ENCODE data around the gene SH3PXD2A. TPM values are rescaled to one million over a fixed set of nuclear protein-coding genes. Genes with fewer than 3 reads are reported as not detected.

Gene SH3PXD2A
- total RNA-seq, 4 donors from 2014 or later = 128 to 154 (median 136) TPM

- Histone ChIP-seq H3K27ac (no peak overlapping the region), H3K4me3 (no peak overlapping the region), H3K27me3 (peaks cover 0 to 9% of the 10 kb centered on the region in 2 donors), H3K36me3 (no peaks in the 10 kb centered on the region), H3K4me1 (peaks cover 0 to 11% (median 9%) of the 10 kb centered on the region in 4 donors), H3K9me3 (no peaks in the 10 kb centered on the region)
- TF ChIP-seq POLR2A (IDR thresholded peaks at IDR 0.05) (no peak), EP300 (IDR thresholded peaks at IDR 0.05) (peak in 1 of 2 donors; percentile 53)
- TF ChIP-seq, protein P1, sequence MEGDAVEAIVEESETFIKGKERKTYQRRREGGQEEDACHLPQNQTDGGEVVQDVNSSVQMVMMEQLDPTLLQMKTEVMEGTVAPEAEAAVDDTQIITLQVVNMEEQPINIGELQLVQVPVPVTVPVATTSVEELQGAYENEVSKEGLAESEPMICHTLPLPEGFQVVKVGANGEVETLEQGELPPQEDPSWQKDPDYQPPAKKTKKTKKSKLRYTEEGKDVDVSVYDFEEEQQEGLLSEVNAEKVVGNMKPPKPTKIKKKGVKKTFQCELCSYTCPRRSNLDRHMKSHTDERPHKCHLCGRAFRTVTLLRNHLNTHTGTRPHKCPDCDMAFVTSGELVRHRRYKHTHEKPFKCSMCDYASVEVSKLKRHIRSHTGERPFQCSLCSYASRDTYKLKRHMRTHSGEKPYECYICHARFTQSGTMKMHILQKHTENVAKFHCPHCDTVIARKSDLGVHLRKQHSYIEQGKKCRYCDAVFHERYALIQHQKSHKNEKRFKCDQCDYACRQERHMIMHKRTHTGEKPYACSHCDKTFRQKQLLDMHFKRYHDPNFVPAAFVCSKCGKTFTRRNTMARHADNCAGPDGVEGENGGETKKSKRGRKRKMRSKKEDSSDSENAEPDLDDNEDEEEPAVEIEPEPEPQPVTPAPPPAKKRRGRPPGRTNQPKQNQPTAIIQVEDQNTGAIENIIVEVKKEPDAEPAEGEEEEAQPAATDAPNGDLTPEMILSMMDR (IDR thresholded peaks at IDR 0.05) = no peak
- 47 to 55% methylated on average over 9 to 10 of the region's 10 CpGs for WGBS, 2 donors
- DNase-seq (ENCODE audit: low spot score in 2 of 2) = peak in 1 of 2 donors; percentile 11
Observed at GRCh38 chr10:103551619-103552602, 303.5 kb downstream of the SH3PXD2A start.

DNA sequence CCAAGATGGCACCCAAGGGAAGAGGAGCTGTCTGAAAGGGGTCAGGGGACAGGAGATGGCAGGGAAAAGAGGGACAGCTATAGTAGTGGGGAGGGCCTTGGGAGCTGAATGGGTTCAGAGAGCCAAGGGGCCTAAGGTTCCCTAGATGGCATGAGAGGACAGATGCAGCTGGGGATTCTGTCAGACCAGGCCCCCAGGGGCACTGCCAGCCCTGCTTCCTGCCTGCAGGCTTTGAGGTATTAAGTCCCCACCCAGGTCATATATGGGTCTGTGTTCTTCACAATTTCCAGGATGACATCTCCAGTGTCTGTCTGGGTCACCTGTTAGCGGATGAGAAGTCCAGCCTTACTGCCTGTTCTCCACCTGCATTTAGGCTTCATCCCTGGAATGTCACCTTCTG, 305.1 kb downstream of the SH3PXD2A start:
- no peak for DNase-seq (ENCODE audit: low spot score in 2 of 2)
- Histone ChIP-seq H3K36me3 (no peaks in the 10 kb centered on the region), H3K4me3 (no peak overlapping the region), H3K27me3 (peaks cover 0 to 1% of the 10 kb centered on the region in 2 donors), H3K4me1 (peaks cover 0 to 2% (median 1%) of the 10 kb centered on the region in 4 donors), H3K27ac (no peak overlapping the region), H3K9me3 (no peaks in the 10 kb centered on the region)
- WGBS, 2 donors = 94 to 100% methylated on average over 1 of the region's 1 CpG
- TF ChIP-seq, protein P1 (IDR thresholded peaks at IDR 0.05) = no peak
- TF ChIP-seq EP300 (IDR thresholded peaks at IDR 0.05) = no peak
- no peak for TF ChIP-seq POLR2A (IDR thresholded peaks at IDR 0.05)

GRCh38 chr10:103549349-103549685, 306.1 kb downstream of the SH3PXD2A start:
- no peak overlapping the region for H3K27ac ChIP-seq
- no peak overlapping the region for H3K4me3 ChIP-seq
- H3K9me3 ChIP-seq = no peaks in the 10 kb centered on the region
- no peaks in the 10 kb centered on the region for H3K36me3 ChIP-seq
- DNase-seq (ENCODE audit: low spot score in 2 of 2) = no peak
- no peaks in the 10 kb centered on the region for H3K4me1 ChIP-seq
- TF ChIP-seq, protein P1 (IDR thresholded peaks at IDR 0.05) = no peak
- TF ChIP-seq EP300 (IDR thresholded peaks at IDR 0.05) = no peak
- no peak for TF ChIP-seq POLR2A (IDR thresholded peaks at IDR 0.05)
- WGBS, 2 donors = 78 to 84% methylated on average over 3 of the region's 3 CpGs
- H3K27me3 ChIP-seq = no peaks in the 10 kb centered on the region

DNA sequence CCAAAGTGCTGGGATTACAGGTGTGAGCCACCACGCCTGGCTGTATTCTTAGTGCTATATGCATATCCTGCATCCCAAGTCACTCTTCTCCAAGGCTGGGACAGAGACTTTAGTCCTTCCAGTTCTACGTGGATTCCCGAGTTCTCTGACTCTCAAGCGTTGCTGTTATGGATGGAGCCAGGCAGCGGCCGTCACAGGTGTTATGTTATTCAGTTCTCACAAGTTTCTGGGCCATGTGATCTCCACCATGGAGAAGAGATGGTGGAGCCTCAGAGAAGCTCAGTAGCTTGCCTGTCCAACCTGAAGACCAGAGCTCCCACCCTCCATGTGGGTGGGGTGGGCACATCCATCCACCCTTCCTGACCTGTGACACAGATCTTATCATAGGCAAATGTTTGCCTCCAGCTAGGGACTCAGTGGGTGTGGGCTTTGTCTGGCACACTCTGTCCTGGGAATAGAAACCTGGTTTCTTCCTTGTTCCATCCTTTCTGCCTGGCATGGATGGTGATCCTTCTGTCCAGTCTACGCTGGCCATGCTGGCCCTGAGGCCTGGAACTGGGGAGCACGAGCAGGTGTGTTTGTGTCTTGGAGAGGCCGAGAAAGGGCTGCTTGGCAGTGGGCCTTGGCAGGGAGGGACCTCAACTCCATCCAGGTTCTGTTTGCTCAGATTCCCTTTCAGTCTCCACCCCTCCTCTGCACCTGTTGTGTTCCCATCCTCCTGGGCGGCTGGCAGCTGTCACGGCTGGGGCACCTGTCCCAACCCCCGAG, 306.6 kb downstream of the SH3PXD2A start:
- H3K27me3 ChIP-seq = no peaks in the 10 kb centered on the region
- H3K4me3 ChIP-seq = no peak overlapping the region
- H3K27ac ChIP-seq = no peak overlapping the region
- no peaks in the 10 kb centered on the region for H3K9me3 ChIP-seq
- no peak for DNase-seq (ENCODE audit: low spot score in 2 of 2)
- H3K36me3 ChIP-seq = no peaks in the 10 kb centered on the region
- TF ChIP-seq POLR2A (IDR thresholded peaks at IDR 0.05) = no peak
- TF ChIP-seq, protein P1 (IDR thresholded peaks at IDR 0.05) = no peak
- no peak for TF ChIP-seq EP300 (IDR thresholded peaks at IDR 0.05)
- no peaks in the 10 kb centered on the region for H3K4me1 ChIP-seq
- 89 to 96% methylated on average over 11 to 12 of the region's 12 CpGs for WGBS, 2 donors
